Neuron (in vitro differentiated cells): ENCODE data around the gene AMD1.

Experiments
- H2AFZ ChIP-seq: one replicate; pipeline ENCODE4 v1.6.1; 2013; ENCODE audit warnings: low read depth, mild to moderate bottlenecking, inconsistent platforms, low read length, moderate library complexity
- H3K27me3 ChIP-seq: one replicate; pipeline ENCODE4 v1.6.1; 2013; ENCODE audit warnings: low read length; ENCODE audit not compliant: insufficient read depth
- H3K36me3 ChIP-seq: one replicate; pipeline ENCODE4 v1.6.1; 2013; ENCODE audit warnings: low read length; ENCODE audit not compliant: insufficient read depth
- H3K4me1 ChIP-seq: one replicate; pipeline ENCODE4 v1.6.1; 2013; ENCODE audit warnings: low read length; ENCODE audit not compliant: insufficient read depth
- H3K4me3 ChIP-seq: 2 replicates; pipeline ENCODE4 v1.5.1; 2013; ENCODE audit warnings: mild to moderate bottlenecking, low read length, moderate library complexity
- H3K9me3 ChIP-seq: one replicate; pipeline ENCODE4 v1.6.1; 2013; ENCODE audit warnings: low read length

AMD1 gene

GRCh38 chr6:110930781-110931180 lies 56.2 kb downstream of the AMD1 start:
- Histone ChIP-seq H3K9me3 (no peaks in the 10 kb centered on the region), H3K36me3 (no peaks in the 10 kb centered on the region), H2AFZ (no peak overlapping the region), H3K4me1 (peaks cover 3% of the 10 kb centered on the region), H3K4me3 (no peak overlapping the region), H3K27me3 (no peaks in the 10 kb centered on the region)

GRCh38 chr6:110933912-110934311 lies 59.3 kb downstream of the AMD1 start:
- Histone ChIP-seq H3K4me3 (no peak overlapping the region), H3K27me3 (no peaks in the 10 kb centered on the region), H2AFZ (no peak overlapping the region), H3K4me1 (peaks cover 3% of the 10 kb centered on the region), H3K9me3 (no peaks in the 10 kb centered on the region), H3K36me3 (no peaks in the 10 kb centered on the region)

GRCh38 chr6:110934381-110934898 lies 59.9 kb downstream of the AMD1 start:
- H3K4me3 ChIP-seq = no peak overlapping the region

DNA sequence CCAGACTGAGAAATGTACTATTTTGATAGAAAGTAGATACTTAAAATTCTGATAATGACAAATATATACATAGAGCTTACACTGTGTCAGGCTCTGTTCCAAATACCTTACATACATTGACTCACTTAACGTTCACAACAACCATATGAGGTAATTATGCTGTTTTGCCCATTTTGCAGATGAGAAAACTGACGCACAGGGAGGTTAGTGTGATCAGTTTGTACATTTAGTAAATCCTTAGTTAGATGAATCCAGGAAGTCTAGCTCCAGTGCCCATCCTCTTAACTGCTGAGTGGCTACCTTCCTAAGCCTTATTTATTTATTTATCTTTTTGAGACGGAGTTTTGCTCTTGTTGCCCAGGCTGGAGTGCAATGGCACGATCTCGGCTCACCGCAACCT lies 60.6 kb downstream of the AMD1 start:
- peaks cover 3% of the 10 kb centered on the region for H3K4me1 ChIP-seq
- no peak overlapping the region for H2AFZ ChIP-seq
- no peaks in the 10 kb centered on the region for H3K9me3 ChIP-seq
- no peaks in the 10 kb centered on the region for H3K36me3 ChIP-seq
- H3K27me3 ChIP-seq = no peaks in the 10 kb centered on the region
- H3K4me3 ChIP-seq = no peak overlapping the region

More at GRCh38 chr6:110934381-110934898, 59.9 kb downstream of the AMD1 start:
- no peaks in the 10 kb centered on the region for H3K27me3 ChIP-seq
- peaks cover 3% of the 10 kb centered on the region for H3K4me1 ChIP-seq
- no peaks in the 10 kb centered on the region for H3K9me3 ChIP-seq
- H3K36me3 ChIP-seq = no peaks in the 10 kb centered on the region
- no peak overlapping the region for H2AFZ ChIP-seq

DNA sequence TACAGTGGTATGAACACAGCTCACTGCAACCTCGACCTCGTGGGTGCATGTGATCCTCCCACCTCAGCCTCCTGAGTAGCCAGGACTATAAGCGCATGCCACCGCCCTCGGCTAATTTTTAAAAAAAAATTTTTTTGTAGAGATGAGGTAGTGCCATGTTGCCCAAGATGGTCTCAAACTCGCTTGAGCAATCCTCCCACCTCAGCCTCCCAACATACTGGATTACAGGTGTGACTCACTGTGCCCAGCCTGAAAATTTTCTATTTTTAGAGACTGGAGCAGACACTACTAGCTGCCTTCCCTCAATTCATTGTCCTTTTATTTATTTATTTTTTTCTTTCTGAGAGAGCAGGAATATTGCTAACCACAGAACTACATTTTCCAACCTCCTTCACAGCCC lies 63.6 kb downstream of the AMD1 start:
- Histone ChIP-seq H3K27me3 (no peaks in the 10 kb centered on the region), H2AFZ (no peak overlapping the region), H3K4me3 (no peak overlapping the region), H3K36me3 (no peaks in the 10 kb centered on the region), H3K9me3 (no peaks in the 10 kb centered on the region), H3K4me1 (peaks cover 3% of the 10 kb centered on the region)

DNA sequence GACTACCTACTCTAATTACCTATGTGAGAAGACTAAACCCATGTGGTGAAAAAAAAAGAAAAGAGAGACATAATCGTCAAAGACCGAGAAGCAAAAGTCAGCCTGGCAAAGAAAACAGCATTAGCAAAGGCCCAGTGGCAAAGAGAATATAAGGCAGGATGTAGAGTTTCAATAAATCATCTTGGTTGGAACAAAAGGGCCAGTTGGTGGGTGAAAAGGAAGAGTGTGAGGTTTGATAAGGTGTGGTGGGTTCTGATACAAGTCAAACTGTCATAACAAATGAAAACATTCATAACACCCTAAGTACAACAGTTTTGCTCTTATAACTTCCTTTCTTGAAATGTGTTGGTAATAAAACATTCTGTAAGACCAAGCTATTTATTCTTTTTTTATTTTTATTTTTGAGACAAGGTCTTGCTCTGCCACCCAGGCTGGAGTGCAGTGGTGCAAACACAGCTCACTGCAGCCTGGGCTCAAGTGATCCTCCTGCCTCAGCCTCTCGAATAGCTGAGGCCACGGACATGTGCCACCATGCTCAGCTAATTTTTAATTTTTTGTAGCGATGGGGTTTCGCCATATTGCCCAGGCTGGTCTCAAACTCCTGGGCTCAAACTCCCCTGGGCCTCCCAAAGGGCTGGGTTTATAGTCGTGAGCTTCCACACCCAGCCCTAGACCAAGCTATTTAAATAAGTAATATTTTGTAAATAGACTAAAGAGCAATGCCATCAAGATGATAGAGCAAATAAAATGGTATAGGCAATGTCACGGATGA lies 65.0 kb downstream of the AMD1 start:
- H3K27me3 ChIP-seq = no peaks in the 10 kb centered on the region
- H3K36me3 ChIP-seq = no peaks in the 10 kb centered on the region
- no peak overlapping the region for H3K4me3 ChIP-seq
- no peaks in the 10 kb centered on the region for H3K4me1 ChIP-seq
- H2AFZ ChIP-seq = no peak overlapping the region
- no peaks in the 10 kb centered on the region for H3K9me3 ChIP-seq

DNA sequence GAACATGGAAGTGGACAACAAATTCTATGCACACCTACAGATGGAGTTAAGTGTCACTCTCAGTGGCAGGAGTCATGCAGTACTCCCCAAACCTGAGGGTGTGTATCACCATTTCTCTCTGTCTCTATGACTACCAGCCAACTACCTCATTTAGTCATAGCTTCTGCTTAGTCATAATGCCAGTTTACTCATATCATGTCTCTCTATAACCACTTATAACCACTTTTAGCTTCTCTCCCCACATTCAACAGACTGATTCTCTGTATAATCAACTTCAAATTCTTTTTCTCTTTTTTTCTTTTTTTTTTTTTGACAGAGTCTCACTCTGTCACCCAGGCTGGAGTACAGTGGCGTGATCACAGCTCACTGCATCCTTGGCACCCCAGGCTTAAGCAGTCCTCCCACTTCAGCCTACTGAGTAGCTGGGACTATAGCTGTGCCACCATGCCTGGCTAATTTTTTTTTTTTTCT lies 70.1 kb downstream of the AMD1 start:
- Histone ChIP-seq H2AFZ (no peak overlapping the region), H3K36me3 (no peaks in the 10 kb centered on the region), H3K27me3 (no peaks in the 10 kb centered on the region), H3K4me1 (no peaks in the 10 kb centered on the region), H3K4me3 (no peak overlapping the region), H3K9me3 (no peaks in the 10 kb centered on the region)
